ENCODE data around the gene PPIF. TPM values are rescaled to one million over a fixed set of nuclear protein-coding genes. Genes with fewer than 3 reads are reported as not detected.

Gene PPIF
- total RNA-seq, result 17.4 TPM
- 39.4 TPM for polyA plus RNA-seq

DNA sequence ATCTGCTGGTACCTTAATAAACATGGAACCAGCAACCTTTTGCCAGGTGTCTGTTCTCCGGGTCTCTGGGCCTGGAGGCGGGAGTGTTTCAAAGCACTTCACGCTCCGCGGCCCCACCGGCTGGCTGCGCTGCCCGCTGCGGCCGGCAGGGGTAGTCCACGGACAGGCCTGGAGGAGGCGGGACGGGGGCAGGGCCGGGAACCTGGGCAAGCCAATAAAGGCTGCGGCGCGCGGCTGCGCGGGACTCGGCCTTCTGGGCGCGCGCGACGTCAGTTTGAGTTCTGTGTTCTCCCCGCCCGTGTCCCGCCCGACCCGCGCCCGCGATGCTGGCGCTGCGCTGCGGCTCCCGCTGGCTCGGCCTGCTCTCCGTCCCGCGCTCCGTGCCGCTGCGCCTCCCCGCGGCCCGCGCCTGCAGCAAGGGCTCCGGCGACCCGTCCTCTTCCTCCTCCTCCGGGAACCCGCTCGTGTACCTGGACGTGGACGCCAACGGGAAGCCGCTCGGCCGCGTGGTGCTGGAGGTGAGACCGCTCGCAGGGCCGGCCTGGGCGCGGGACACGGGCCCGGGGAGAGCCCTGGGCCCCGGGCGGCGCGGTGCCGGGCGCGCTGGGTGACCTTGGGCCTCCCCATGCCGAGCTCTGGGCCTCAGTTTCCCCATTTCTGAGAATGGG is at the start of gene PPIF:
TSS of gene PPIF (plus strand) at position 244 of the 668 bp plus-strand sequence. CDS start at position 324, 80 bp downstream.
- H3K27ac ChIP-seq (ENCODE audit: low read depth), result peak within 1 kb of the TSS; percentile 79
- peak; percentile 80 for DNase-seq (ENCODE audit: extremely low spot score)
- H3K4me3 ChIP-seq (ENCODE audit: low read depth, low read length), result peak within 1 kb of the TSS; percentile 76
- H3K36me3 ChIP-seq (ENCODE audit: insufficient read depth), result no peaks in the 10 kb centered on the region
- peaks cover 4% of the 10 kb centered on the region for H3K4me1 ChIP-seq (ENCODE audit: insufficient read depth)
- WGBS, result under 1% methylated on average over 77 of the region's 77 CpGs

DNA sequence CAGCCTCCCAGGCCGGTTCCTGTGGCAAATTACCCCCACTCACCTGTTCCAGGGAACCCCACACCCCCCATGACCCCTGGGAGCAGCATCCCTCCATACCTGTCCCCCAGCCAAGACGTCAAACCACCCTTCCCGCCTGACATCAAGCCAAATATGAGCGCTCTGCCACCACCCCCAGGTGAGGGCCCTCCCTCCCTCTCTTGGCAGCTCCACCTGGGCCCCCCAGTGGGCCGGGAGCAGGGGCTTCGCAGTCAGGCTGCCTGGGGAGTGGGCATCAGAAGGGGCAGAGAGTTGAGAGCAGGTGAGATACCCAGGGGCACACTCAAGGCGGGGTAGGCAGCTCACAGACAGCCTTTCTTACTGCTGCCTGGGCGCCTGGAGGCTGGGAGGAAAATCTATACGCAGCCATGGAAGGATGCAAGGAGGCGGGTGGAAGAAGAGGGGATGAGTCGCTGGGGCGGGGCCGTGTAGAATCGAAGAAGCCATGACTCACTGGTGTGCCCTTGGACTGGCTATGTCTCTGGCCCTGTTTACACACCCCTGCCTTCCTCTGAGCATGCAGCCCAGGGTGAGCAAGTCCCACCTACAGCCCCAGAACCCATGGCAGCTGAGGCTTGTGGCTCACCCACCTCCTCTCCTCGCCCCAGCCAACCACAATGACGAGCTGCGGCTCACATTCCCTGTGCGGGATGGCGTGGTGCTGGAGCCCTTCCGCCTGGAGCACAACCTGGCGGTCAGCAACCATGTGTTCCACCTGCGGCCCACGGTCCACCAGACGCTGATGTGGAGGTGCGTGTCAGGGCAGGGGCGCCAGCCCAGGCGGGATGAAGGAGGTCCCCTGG is 48.6 kb upstream of the PPIF start:
- 79% methylated on average over 27 of the region's 27 CpGs for WGBS
- Histone ChIP-seq H3K27ac (ENCODE audit: low read depth) (no peak overlapping the region), H3K36me3 (ENCODE audit: insufficient read depth) (peaks cover 9% of the 10 kb centered on the region), H3K4me1 (ENCODE audit: insufficient read depth) (no peaks in the 10 kb centered on the region), H3K4me3 (ENCODE audit: low read depth, low read length) (no peak overlapping the region)
- DNase-seq (ENCODE audit: extremely low spot score), result no peak

GRCh38 chr10:79299397-79300241 is 47.6 kb upstream of the PPIF start:
- 78% methylated on average over 13 of the region's 13 CpGs for WGBS
- Histone ChIP-seq H3K4me1 (ENCODE audit: insufficient read depth) (no peaks in the 10 kb centered on the region), H3K4me3 (ENCODE audit: low read depth, low read length) (no peak overlapping the region), H3K27ac (ENCODE audit: low read depth) (no peak overlapping the region), H3K36me3 (ENCODE audit: insufficient read depth) (peaks cover 9% of the 10 kb centered on the region)
- no peak for DNase-seq (ENCODE audit: extremely low spot score)

DNA sequence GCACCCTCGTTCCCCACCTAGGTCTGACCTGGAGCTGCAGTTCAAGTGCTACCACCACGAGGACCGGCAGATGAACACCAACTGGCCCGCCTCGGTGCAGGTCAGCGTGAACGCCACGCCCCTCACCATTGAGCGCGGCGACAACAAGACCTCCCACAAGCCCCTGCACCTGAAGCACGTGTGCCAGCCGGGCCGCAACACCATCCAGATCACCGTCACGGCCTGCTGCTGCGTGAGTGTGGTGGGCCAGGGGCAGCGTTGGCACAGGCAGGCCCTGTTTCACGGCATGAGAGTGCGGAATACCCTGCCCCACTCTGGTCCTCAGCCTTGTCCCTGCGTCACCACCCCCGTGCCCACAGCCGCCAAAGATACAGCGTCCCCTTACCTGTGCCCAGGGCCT is 46.6 kb upstream of the PPIF start:
- 93% methylated on average over 24 of the region's 24 CpGs for WGBS
- Histone ChIP-seq H3K4me3 (ENCODE audit: low read depth, low read length) (no peak overlapping the region), H3K27ac (ENCODE audit: low read depth) (no peak overlapping the region), H3K4me1 (ENCODE audit: insufficient read depth) (no peaks in the 10 kb centered on the region), H3K36me3 (ENCODE audit: insufficient read depth) (peaks cover 9% of the 10 kb centered on the region)
- DNase-seq (ENCODE audit: extremely low spot score), result no peak

DNA sequence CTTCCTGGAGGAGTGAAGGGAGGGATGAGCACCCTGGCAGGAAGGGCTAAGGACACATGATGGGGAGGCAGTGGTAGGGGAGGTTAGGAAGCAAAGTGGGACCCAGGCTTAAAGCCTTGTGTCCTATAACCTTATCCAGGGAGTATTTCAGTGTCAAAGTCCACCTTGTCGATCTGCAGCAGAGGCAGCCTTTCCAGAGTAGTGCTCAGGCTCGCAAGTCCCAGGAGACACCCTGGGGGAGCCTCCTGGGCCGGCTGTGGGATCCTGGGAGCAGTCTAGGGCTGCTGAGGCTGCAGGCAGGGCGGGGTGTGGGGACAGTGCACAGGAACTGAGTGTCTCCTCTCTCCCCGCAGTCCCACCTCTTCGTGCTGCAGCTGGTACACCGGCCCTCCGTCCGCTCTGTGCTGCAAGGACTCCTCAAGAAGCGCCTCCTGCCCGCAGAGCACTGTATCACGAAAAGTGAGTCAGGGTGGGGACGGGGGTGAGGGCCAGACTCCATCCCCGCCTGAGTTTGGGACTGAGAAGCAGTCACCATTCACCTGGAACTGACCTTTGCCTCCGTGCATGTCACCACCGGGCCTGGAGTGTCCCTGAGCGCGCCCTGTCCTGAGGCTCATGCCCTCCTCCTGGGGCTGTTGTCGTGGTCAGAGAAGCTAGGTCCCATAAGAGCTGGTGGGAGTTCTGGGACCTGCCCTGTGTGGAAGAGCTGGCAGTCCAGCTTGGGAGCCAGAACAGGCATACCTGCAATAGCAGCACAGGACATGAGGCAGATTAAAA is 45.3 kb upstream of the PPIF start:
- peaks cover 9% of the 10 kb centered on the region for H3K36me3 ChIP-seq (ENCODE audit: insufficient read depth)
- 87% methylated on average over 19 of the region's 19 CpGs for WGBS
- no peak for DNase-seq (ENCODE audit: extremely low spot score)
- H3K4me3 ChIP-seq (ENCODE audit: low read depth, low read length), result no peak overlapping the region
- no peaks in the 10 kb centered on the region for H3K4me1 ChIP-seq (ENCODE audit: insufficient read depth)
- H3K27ac ChIP-seq (ENCODE audit: low read depth), result no peak overlapping the region

DNA sequence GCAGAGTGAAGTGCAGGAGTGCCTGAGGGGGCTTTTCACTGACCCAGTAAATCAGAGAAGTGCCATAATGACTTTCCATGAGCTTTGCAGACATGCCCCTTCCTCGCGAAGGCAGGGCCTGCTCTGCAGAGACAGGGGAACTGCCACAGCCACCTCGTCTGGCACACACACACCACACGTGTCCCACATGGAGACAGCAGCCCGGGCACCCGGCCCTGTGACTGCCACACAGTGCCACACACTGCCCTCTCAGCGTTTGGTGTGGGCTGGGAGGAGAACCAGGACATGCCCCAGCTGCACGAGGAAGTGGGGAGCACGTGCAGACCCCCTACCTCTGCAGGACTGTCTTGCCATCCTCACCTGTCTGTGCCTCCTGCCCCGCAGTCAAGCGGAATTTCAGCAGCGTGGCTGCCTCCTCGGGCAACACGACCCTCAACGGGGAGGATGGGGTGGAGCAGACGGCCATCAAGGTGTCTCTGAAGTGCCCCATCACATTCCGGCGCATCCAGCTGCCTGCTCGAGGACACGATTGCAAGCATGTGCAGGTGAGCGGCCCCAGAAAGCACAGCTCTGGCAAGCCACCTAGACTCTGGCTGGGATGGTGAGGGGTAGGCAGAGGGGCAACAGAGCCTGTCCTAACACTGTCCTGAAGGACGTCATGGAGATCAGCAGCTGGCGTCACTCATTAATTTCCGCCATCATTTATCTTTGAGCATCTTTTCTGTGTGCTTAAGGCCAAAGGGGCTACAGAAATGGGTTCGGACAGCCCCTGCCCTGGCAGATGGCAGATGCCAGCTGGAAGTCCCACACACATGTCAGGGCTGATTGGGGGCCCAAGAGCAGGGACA is 43.4 kb upstream of the PPIF start:
- 83% methylated on average over 25 of the region's 25 CpGs for WGBS
- H3K36me3 ChIP-seq (ENCODE audit: insufficient read depth), result peaks cover 9% of the 10 kb centered on the region
- DNase-seq (ENCODE audit: extremely low spot score), result no peak
- no peak overlapping the region for H3K4me3 ChIP-seq (ENCODE audit: low read depth, low read length)
- no peak overlapping the region for H3K27ac ChIP-seq (ENCODE audit: low read depth)
- H3K4me1 ChIP-seq (ENCODE audit: insufficient read depth), result no peaks in the 10 kb centered on the region

GRCh38 chr10:79304479-79305087 is 42.7 kb upstream of the PPIF start:
- Histone ChIP-seq H3K4me1 (ENCODE audit: insufficient read depth) (no peaks in the 10 kb centered on the region), H3K36me3 (ENCODE audit: insufficient read depth) (peaks cover 9% of the 10 kb centered on the region), H3K4me3 (ENCODE audit: low read depth, low read length) (no peak overlapping the region), H3K27ac (ENCODE audit: low read depth) (no peak overlapping the region)
- no peak for DNase-seq (ENCODE audit: extremely low spot score)
- WGBS, result 72% methylated on average over 6 of the region's 6 CpGs

DNA sequence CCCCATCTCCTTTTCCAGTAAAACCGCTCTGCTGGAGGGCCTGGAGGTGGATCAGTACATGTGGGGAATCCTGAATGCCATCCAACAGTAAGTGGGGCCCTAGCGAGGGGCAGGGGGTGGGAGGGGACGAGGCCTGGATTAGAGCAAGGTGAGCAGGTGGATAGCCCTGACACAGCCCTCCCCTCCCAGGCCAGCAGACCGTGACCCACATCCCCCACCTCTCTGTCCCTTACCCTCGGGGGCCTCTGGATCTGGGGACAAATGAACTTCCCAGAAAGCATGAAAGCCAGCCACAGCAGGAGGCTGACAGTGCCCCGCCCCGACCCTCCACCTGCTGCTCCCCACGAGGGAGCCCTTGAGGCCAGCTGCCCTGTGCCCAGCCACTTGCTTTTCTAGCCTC is 41.8 kb upstream of the PPIF start:
- Histone ChIP-seq H3K36me3 (ENCODE audit: insufficient read depth) (peaks cover 9% of the 10 kb centered on the region), H3K4me3 (ENCODE audit: low read depth, low read length) (no peak overlapping the region), H3K4me1 (ENCODE audit: insufficient read depth) (no peaks in the 10 kb centered on the region), H3K27ac (ENCODE audit: low read depth) (no peak overlapping the region)
- 80% methylated on average over 8 of the region's 8 CpGs for WGBS
- DNase-seq (ENCODE audit: extremely low spot score), result no peak

DNA sequence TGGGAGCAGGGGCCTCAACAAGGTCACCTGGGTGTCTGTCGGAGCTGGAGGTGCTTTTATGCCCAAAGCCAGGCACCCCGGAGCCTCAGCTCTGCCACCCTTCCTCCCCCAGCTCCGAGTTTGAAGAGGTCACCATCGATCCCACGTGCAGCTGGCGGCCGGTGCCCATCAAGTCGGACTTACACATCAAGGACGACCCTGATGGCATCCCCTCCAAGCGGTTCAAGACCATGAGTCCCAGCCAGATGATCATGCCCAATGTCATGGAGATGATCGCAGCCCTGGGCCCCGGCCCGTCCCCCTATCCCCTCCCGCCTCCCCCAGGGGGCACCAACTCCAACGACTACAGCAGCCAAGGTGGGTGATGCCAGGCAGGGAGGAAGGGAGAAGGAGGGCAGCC is 41.3 kb upstream of the PPIF start:
- WGBS, result 90% methylated on average over 15 of the region's 15 CpGs
- peaks cover 9% of the 10 kb centered on the region for H3K36me3 ChIP-seq (ENCODE audit: insufficient read depth)
- DNase-seq (ENCODE audit: extremely low spot score), result no peak
- no peaks in the 10 kb centered on the region for H3K4me1 ChIP-seq (ENCODE audit: insufficient read depth)
- no peak overlapping the region for H3K27ac ChIP-seq (ENCODE audit: low read depth)
- H3K4me3 ChIP-seq (ENCODE audit: low read depth, low read length), result no peak overlapping the region

GRCh38 chr10:79306644-79307220 is 40.5 kb upstream of the PPIF start:
- Histone ChIP-seq H3K27ac (ENCODE audit: low read depth) (no peak overlapping the region), H3K4me1 (ENCODE audit: insufficient read depth) (no peaks in the 10 kb centered on the region), H3K36me3 (ENCODE audit: insufficient read depth) (peaks cover 4% of the 10 kb centered on the region), H3K4me3 (ENCODE audit: low read depth, low read length) (no peak overlapping the region)
- 93% methylated on average over 8 of the region's 8 CpGs for WGBS
- no peak for DNase-seq (ENCODE audit: extremely low spot score)

DNA sequence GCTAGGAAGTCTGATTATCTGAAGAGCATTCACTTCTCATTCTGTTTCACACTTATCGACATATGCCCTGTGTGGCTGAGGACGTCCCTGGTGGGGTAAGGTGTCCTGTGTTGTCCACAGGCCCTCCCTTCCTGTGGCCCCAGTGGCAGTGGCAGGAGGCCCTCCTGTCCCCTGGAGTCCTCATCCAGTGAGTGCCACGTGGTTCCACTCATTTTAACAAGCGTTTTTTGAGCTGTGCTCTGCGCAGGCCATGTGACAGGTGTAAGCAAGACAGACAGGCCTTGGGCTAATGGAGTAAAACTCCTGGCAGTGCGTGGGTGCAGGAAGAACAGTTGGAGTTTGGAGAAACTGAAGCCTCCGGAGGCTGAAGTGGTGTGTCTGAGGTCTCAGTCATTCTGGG is 39.3 kb upstream of the PPIF start:
- no peak overlapping the region for H3K4me3 ChIP-seq (ENCODE audit: low read depth, low read length)
- DNase-seq (ENCODE audit: extremely low spot score), result no peak
- peaks cover 2% of the 10 kb centered on the region for H3K36me3 ChIP-seq (ENCODE audit: insufficient read depth)
- no peak overlapping the region for H3K27ac ChIP-seq (ENCODE audit: low read depth)
- no peaks in the 10 kb centered on the region for H3K4me1 ChIP-seq (ENCODE audit: insufficient read depth)
- 73% methylated on average over 7 of the region's 7 CpGs for WGBS

All from urinary bladder (tissue), 4 donors.